Measurements from ENCODE around the gene CEP85L.
A peak's percentile ranks its signal among the peaks of the same experiment; 100 is the strongest.

CEP85L gene

DNA sequence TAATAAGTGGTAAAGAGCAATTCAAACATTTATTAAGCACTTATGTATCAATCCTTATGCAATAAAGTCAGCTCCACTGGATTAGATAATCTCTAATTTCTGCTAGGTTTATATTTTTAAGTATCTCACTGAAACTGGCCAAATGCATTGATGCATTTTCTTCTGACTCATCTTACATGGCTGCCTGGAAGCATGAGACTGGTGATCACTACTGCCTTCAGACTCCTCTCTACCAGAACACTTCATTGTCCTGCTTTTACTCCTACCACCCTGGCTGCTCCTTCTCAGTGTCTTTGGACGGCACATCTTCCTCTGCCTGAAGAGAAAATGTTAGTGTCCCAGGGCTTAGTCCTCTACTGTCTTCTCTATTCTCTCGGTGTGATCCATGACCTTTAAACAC, 7.4 kb downstream of the CEP85L start:
- no peaks in the 10 kb centered on the region for H3K9me3 ChIP-seq (ENCODE audit: insufficient read depth, low read length, severe bottlenecking)
- no peak overlapping the region for H3K4me2 ChIP-seq (ENCODE audit: insufficient read depth, low read length)
- H3K4me1 ChIP-seq (ENCODE audit: insufficient read depth, low read length) = peaks cover 4% of the 10 kb centered on the region; the same call in 1 of the 2 replicates
- H3K9ac ChIP-seq (ENCODE audit: low read depth, low read length) = no peak overlapping the region
- H2AFZ ChIP-seq (ENCODE audit: low read depth, low read length) = no peak overlapping the region
- ATAC-seq (ENCODE audit: insufficient read depth, low read depth) (no peak), DNase-seq (no peak)
- TF ChIP-seq EZH2 (IDR thresholded peaks at IDR 0.05; ENCODE audit: borderline replicate concordance, low read depth, low read length, severe bottlenecking) = no peak
- TF ChIP-seq, protein P1, sequence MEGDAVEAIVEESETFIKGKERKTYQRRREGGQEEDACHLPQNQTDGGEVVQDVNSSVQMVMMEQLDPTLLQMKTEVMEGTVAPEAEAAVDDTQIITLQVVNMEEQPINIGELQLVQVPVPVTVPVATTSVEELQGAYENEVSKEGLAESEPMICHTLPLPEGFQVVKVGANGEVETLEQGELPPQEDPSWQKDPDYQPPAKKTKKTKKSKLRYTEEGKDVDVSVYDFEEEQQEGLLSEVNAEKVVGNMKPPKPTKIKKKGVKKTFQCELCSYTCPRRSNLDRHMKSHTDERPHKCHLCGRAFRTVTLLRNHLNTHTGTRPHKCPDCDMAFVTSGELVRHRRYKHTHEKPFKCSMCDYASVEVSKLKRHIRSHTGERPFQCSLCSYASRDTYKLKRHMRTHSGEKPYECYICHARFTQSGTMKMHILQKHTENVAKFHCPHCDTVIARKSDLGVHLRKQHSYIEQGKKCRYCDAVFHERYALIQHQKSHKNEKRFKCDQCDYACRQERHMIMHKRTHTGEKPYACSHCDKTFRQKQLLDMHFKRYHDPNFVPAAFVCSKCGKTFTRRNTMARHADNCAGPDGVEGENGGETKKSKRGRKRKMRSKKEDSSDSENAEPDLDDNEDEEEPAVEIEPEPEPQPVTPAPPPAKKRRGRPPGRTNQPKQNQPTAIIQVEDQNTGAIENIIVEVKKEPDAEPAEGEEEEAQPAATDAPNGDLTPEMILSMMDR (IDR thresholded peaks at IDR 0.05; ENCODE audit: borderline replicate concordance, extremely low read depth, low read length, poor library complexity, severe bottlenecking) = no peak
- no peak overlapping the region for H3K4me3 ChIP-seq (ENCODE audit: low read depth in 1 of 2, low read length in 2 of 2)
- no peaks in the 10 kb centered on the region for H3K27me3 ChIP-seq (ENCODE audit: insufficient read depth, low read length, poor library complexity)
- H4K20me1 ChIP-seq (ENCODE audit: insufficient read depth, low read length) = peaks cover 27% of the 10 kb centered on the region; the same call in 1 of the 2 replicates
- H3K27ac ChIP-seq (ENCODE audit: low read length) = no peak overlapping the region
- peaks cover 100% of the 10 kb centered on the region for H3K79me2 ChIP-seq (ENCODE audit: insufficient read depth, low read length)
- peaks cover 11% of the 10 kb centered on the region; the same call in 1 of the 2 replicates for H3K36me3 ChIP-seq (ENCODE audit: insufficient read depth, low read length)

DNA sequence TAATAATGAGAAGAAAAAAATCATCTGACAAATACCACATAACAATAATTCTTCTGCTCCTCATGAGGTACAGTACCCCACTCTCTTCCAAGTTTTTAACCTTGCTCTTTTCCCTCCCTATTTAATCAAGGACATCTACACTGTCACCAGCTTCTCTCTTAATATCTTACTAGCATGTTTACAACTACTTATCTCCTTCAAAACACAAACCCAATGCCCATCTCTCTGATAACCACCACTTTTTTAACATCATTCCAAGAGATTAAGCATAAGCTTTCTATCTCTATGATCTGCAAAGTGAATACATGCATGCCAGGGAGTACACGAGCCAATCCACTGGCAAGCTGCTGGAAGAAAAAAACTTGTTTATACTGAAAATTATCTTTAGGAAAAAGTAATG, 10.3 kb downstream of the CEP85L start:
- ATAC-seq (ENCODE audit: insufficient read depth, low read depth) = no peak

DNA sequence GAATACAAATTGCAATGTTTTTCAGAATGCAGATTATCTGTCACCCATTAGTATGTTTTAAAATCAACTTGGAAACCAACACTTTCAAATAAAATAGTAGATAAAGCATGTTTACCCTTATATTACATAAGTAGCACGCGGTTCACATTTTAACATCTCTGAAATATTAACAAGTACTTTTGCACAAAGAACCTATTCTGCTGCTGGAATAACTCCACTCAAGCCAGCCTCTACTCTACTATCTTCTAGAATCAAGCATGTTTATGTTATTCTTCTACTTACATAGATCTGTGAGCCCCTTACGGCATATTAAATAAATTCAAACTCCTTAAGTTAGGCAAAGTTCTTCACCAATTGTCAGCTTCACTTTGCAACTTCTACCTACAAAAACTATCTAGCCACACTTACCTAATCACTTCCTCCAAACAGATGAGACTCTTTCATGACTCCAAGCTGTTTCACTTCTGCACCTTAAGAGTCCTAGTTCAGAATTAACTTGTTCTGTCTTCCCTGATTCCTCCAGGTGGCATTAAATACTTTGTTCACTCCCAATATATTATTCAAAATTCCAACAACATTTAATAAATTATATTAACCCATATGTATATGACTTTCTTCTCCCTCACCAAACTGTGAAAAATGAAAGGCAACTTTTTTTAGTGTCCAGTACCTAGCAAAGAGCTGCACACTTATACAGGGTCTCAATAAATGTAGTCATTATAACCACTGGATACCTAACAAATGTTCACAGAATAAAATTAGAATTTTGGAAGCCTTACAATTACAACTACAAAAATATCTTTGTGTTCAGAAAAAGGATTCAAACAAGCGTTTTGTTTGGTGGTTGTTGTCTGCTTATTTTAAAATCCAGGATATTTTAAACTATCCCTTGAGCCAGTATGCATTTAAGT, 12.1 kb downstream of the CEP85L start:
- TF ChIP-seq, protein P1 (IDR thresholded peaks at IDR 0.05; ENCODE audit: borderline replicate concordance, extremely low read depth, low read length, poor library complexity, severe bottlenecking) = no peak
- no peak for TF ChIP-seq EZH2 (IDR thresholded peaks at IDR 0.05; ENCODE audit: borderline replicate concordance, low read depth, low read length, severe bottlenecking)
- Histone ChIP-seq H3K9ac (ENCODE audit: low read depth, low read length) (no peak overlapping the region), H3K27ac (ENCODE audit: low read length) (no peak overlapping the region), H3K9me3 (ENCODE audit: insufficient read depth, low read length, severe bottlenecking) (peaks cover 2% of the 10 kb centered on the region), H3K4me1 (ENCODE audit: insufficient read depth, low read length) (no peaks in the 10 kb centered on the region; the same call in 1 of the 2 replicates), H3K36me3 (ENCODE audit: insufficient read depth, low read length) (no peaks in the 10 kb centered on the region), H3K4me3 (ENCODE audit: low read depth in 1 of 2, low read length in 2 of 2) (no peak overlapping the region), H3K27me3 (ENCODE audit: insufficient read depth, low read length, poor library complexity) (no peaks in the 10 kb centered on the region), H2AFZ (ENCODE audit: low read depth, low read length) (no peak overlapping the region), H3K79me2 (ENCODE audit: insufficient read depth, low read length) (peaks cover 99% of the 10 kb centered on the region), H3K4me2 (ENCODE audit: insufficient read depth, low read length) (no peak overlapping the region), H4K20me1 (ENCODE audit: insufficient read depth, low read length) (peaks cover 8% of the 10 kb centered on the region; the same call in 1 of the 2 replicates)
- ATAC-seq (ENCODE audit: insufficient read depth, low read depth) = peak; percentile 71
- no peak for DNase-seq

More for the DNA sequence above, 10.3 kb downstream of the CEP85L start:
- H3K9ac ChIP-seq (ENCODE audit: low read depth, low read length) = no peak overlapping the region
- H3K4me3 ChIP-seq (ENCODE audit: low read depth in 1 of 2, low read length in 2 of 2) = no peak overlapping the region
- no peak overlapping the region for H2AFZ ChIP-seq (ENCODE audit: low read depth, low read length)
- TF ChIP-seq, protein P1 (IDR thresholded peaks at IDR 0.05; ENCODE audit: borderline replicate concordance, extremely low read depth, low read length, poor library complexity, severe bottlenecking) = no peak
- TF ChIP-seq EZH2 (IDR thresholded peaks at IDR 0.05; ENCODE audit: borderline replicate concordance, low read depth, low read length, severe bottlenecking) = no peak
- peaks cover 19% of the 10 kb centered on the region; the same call in 1 of the 2 replicates for H4K20me1 ChIP-seq (ENCODE audit: insufficient read depth, low read length)
- H3K36me3 ChIP-seq (ENCODE audit: insufficient read depth, low read length) = peaks cover 3% of the 10 kb centered on the region; the same call in 1 of the 2 replicates
- H3K4me2 ChIP-seq (ENCODE audit: insufficient read depth, low read length) = no peak overlapping the region
- no peak for DNase-seq
- H3K9me3 ChIP-seq (ENCODE audit: insufficient read depth, low read length, severe bottlenecking) = peaks cover 2% of the 10 kb centered on the region
- H3K27ac ChIP-seq (ENCODE audit: low read length) = no peak overlapping the region
- no peaks in the 10 kb centered on the region; the same call in 1 of the 2 replicates for H3K4me1 ChIP-seq (ENCODE audit: insufficient read depth, low read length)
- peaks cover 99% of the 10 kb centered on the region for H3K79me2 ChIP-seq (ENCODE audit: insufficient read depth, low read length)
- no peaks in the 10 kb centered on the region for H3K27me3 ChIP-seq (ENCODE audit: insufficient read depth, low read length, poor library complexity)
